Activated naive CD4-positive, alpha-beta T cell treated with anti-CD3 and anti-CD28 coated beads, Interleukin-2, amount 50 U/mL, for 24 hours (primary cell): Measurements from ENCODE around the gene USP25.
A peak's percentile ranks its signal among the peaks of the same experiment; 100 is the strongest.

Source experiments
- H3K27ac Mint-ChIP-seq: one replicate; pipeline ENCODE4 v1.8.0; 2021; ENCODE audit warnings: mild to moderate bottlenecking, mixed read lengths
- H3K27me3 Mint-ChIP-seq: one replicate; pipeline ENCODE4 v1.8.0; 2021; ENCODE audit warnings: mixed read lengths
- H3K36me3 Mint-ChIP-seq: one replicate; pipeline ENCODE4 v1.8.0; 2021; ENCODE audit warnings: mixed read lengths
- H3K4me1 Mint-ChIP-seq: one replicate; pipeline ENCODE4 v1.8.0; 2021; ENCODE audit warnings: mixed read lengths
- H3K4me3 Mint-ChIP-seq: one replicate; pipeline ENCODE4 v1.8.0; 2021; ENCODE audit warnings: mild to moderate bottlenecking, mixed read lengths
- H3K9me3 Mint-ChIP-seq: one replicate; pipeline ENCODE4 v1.8.0; 2021; ENCODE audit warnings: mixed read lengths

Gene USP25

DNA sequence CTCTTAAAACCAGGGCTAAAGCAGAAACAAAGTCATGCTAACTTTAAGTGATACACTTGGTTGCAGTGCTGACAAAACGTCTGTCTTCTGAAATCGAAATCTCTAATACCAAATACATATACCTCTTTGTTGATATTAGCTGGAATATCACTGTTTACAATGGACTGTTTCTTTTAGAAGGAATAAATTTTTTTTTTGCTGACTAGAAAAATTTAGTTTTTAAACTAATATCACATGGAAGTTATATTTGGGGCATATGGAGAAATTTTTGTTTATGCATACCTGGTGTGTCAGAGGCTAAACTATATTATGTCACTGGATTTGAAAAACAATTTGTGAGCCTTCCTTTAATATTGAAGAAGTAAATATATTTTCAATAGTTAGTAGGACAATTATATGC, 39.1 kb downstream of the USP25 start:
- no peaks in the 10 kb centered on the region for H3K9me3 Mint-ChIP-seq
- H3K27me3 Mint-ChIP-seq = no peaks in the 10 kb centered on the region
- peaks cover 85% of the 10 kb centered on the region for H3K4me1 Mint-ChIP-seq
- H3K27ac Mint-ChIP-seq = no peak overlapping the region
- H3K4me3 Mint-ChIP-seq = no peak overlapping the region
- peaks cover 40% of the 10 kb centered on the region for H3K36me3 Mint-ChIP-seq

DNA sequence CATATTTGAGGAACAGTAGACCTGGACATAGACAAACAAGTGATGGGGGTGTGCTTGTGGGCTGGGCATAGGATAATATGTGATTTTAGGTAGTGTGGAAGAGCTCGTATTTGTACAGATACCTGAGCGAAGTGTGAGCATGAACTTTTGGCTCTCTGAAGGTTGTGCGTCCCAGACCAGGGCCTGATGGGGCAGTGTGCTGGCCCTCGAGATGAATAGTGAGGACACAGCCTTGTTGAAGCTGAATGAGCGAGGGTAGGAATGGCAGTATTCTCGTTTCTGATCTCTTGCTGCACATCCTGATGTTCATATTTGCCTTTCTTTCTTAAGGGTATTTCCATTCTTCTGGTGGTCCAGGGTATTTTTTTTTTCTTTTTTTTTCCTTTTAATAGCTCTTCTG, 41.5 kb downstream of the USP25 start:
- Mint-ChIP-seq H3K36me3 (peaks cover 40% of the 10 kb centered on the region), H3K27ac (no peak overlapping the region), H3K9me3 (no peaks in the 10 kb centered on the region), H3K4me1 (peaks cover 74% of the 10 kb centered on the region), H3K27me3 (no peaks in the 10 kb centered on the region), H3K4me3 (no peak overlapping the region)

DNA sequence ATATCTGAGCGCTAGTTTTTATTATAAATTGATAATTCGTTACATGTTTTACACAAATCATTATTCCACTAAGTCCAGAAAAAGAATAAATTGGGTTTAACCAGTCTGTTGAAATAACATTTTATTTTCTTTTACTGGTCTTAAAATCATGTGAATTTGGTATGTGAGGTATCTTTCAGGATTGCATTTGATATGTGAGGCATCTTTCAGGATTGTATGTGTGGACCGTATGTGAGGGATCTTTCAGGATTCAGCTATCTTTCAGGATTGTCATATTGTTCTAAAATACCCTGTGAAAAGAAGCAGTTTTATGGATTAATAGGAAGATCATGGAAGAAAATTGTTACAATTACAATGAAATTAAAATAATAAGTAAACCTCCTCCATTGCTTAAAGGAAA, 42.9 kb downstream of the USP25 start:
- Mint-ChIP-seq H3K9me3 (no peaks in the 10 kb centered on the region), H3K4me3 (no peak overlapping the region), H3K4me1 (peaks cover 78% of the 10 kb centered on the region), H3K27me3 (no peaks in the 10 kb centered on the region), H3K36me3 (peaks cover 34% of the 10 kb centered on the region), H3K27ac (peak overlapping the region; percentile 63)

DNA sequence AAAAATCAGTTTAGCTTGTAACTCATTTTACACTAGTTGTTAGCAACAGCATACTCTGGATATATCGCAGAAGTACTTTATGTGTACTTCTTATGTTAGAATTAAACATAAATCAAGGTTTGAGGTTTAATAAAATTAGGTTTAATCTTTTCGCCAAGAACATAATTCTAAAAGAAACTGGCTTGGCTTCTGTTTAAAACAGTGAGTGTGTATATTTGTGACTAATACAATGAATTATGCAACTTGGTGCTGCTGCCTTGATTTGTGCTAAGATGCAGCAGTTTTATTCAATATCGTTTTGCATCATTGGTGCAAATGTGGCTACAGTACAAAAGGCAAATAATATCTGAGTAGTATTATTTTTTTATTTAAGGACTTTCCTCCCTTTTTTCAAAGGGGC, 44.8 kb downstream of the USP25 start:
- no peak overlapping the region for H3K4me3 Mint-ChIP-seq
- H3K4me1 Mint-ChIP-seq = peaks cover 63% of the 10 kb centered on the region
- H3K36me3 Mint-ChIP-seq = peaks cover 23% of the 10 kb centered on the region
- H3K27ac Mint-ChIP-seq = no peak overlapping the region
- no peaks in the 10 kb centered on the region for H3K9me3 Mint-ChIP-seq
- no peaks in the 10 kb centered on the region for H3K27me3 Mint-ChIP-seq

DNA sequence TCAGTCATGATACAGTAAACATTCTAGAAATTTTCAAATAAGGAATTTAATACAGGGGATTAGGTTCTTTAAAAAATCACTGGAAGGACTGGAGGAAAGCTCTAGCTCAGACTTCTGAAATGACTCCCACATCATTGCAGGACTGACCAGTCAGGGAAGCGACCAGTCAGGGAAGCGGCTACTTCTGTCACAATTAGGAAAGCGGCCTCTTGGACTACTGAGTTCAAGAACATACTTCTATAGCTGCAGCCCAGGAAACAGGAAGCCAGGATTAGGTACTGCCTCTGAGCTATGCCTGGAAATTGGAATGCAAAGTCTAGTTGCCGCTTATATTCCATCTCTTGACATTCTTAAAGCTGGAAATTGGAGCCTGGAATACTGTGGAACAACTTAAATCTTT, 45.5 kb downstream of the USP25 start:
- peaks cover 20% of the 10 kb centered on the region for H3K36me3 Mint-ChIP-seq
- peaks cover 56% of the 10 kb centered on the region for H3K4me1 Mint-ChIP-seq
- H3K27me3 Mint-ChIP-seq = no peaks in the 10 kb centered on the region
- no peak overlapping the region for H3K4me3 Mint-ChIP-seq
- H3K27ac Mint-ChIP-seq = no peak overlapping the region
- no peaks in the 10 kb centered on the region for H3K9me3 Mint-ChIP-seq

DNA sequence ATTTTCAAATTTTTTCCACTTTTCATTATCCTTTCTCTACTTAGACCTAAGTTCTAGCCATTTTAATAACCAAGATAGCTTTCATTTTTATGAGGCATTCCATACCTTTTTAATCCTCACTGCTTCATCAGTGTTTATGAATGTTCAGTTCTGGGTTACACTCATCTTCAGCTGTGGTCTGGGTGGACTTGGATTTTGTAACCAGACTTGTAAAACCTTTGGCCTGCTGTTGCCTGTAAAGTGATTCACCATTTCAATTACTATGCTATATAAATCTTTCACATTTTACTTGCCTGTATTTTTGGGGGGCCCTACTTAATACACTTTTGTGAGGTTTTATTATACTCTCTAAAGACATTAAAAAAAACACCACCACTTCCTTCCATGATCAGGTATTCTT, 46.2 kb downstream of the USP25 start:
- Mint-ChIP-seq H3K27me3 (no peaks in the 10 kb centered on the region), H3K36me3 (peaks cover 24% of the 10 kb centered on the region), H3K4me3 (no peak overlapping the region), H3K27ac (no peak overlapping the region), H3K9me3 (no peaks in the 10 kb centered on the region), H3K4me1 (peaks cover 49% of the 10 kb centered on the region)

DNA sequence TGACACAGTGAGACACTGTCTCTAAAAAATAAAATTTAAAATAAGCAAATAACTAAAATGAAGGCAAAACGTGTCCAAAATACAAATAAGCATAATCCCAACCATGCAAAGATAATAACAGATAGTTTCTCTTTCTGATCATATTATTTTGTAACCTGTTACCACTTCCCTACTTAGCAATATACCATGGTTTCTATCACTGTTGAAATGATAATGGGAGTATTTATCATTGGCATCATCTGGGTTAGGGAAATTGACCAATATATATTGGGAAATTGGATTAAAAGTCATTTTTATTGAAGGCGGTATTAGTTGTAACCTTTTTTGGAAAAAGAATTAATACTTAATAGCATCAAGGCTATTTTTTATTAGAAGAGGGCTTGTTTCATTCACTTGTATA, 47.0 kb downstream of the USP25 start:
- no peaks in the 10 kb centered on the region for H3K9me3 Mint-ChIP-seq
- no peak overlapping the region for H3K4me3 Mint-ChIP-seq
- peaks cover 28% of the 10 kb centered on the region for H3K36me3 Mint-ChIP-seq
- no peaks in the 10 kb centered on the region for H3K27me3 Mint-ChIP-seq
- no peak overlapping the region for H3K27ac Mint-ChIP-seq
- H3K4me1 Mint-ChIP-seq = peaks cover 41% of the 10 kb centered on the region

DNA sequence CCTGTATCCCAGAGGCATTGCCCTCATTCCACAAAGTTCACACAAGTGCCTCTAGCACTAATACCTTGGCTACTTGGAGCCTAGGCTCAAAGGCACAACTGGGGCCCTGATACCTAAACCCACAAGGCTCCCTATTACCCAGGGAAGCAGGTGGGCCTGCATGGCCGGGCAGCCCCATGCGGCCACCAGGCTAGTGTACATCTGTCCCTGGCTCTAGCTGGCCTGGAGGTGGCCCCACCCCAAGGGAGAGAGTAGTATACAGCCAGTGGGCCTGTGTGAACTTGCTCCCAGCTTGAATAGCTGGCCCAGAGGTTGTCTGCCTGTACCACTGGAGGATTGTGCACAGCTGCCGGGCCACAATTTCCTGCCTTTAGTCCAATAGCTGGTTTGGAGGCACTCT, 52.2 kb downstream of the USP25 start:
- Mint-ChIP-seq H3K36me3 (peaks cover 35% of the 10 kb centered on the region), H3K27ac (no peak overlapping the region), H3K9me3 (peaks cover 12% of the 10 kb centered on the region), H3K4me3 (no peak overlapping the region), H3K27me3 (no peaks in the 10 kb centered on the region), H3K4me1 (peaks cover 47% of the 10 kb centered on the region)

DNA sequence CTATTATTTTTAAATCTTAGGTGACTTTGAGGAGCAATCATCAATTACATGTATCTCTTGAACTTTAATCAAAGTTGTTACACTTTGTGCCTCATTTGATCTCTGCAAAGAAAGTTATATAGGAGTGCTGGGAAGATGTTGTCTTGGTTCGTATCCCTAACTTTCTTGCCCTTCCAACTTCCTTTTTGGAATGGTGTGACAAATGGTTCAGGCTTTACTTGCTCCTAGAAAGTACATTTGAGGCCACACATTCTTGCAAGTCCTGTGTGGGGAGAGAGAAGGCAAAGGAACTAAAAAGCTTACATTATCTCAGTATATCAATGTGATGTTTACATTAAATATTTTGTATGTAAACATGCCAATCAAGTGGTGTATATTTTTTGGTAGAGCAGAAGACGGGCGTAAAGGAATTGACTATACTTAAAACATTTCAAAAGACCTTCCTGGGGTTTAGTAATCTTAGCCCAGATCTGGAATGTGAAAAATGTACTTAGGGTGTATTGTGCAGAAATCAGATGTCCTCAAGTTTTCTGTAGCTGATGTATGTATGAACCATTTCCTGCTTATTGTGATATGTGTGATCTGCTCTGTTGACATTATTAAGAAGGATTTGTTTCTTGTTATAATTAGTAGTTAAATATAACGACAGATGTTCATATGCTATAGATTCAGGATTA, 59.2 kb downstream of the USP25 start:
- Mint-ChIP-seq H3K4me1 (peaks cover 72% of the 10 kb centered on the region), H3K9me3 (peaks cover 6% of the 10 kb centered on the region), H3K36me3 (peaks cover 25% of the 10 kb centered on the region), H3K27me3 (no peaks in the 10 kb centered on the region), H3K27ac (no peak overlapping the region), H3K4me3 (no peak overlapping the region)

DNA sequence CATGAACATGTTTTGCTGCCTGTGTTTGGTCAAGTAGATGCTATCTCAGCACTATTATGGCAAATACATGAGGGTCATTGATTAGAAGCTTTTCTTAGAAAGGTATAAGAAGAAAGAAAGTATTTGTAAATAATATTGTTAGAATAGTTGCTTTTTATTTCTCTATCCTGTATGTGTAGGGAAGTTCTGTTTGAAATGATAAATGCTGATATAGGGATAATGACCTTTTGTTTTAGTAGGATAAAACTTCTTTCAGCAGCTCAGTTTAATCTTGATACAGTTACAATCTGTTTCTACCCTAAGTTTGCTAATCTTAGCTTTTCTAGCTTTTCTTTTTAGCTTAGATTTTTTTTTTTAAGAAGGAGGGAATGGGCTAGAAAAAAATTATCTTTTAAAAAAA, 63.3 kb downstream of the USP25 start:
- peaks cover 79% of the 10 kb centered on the region for H3K4me1 Mint-ChIP-seq
- H3K36me3 Mint-ChIP-seq = peaks cover 26% of the 10 kb centered on the region

DNA sequence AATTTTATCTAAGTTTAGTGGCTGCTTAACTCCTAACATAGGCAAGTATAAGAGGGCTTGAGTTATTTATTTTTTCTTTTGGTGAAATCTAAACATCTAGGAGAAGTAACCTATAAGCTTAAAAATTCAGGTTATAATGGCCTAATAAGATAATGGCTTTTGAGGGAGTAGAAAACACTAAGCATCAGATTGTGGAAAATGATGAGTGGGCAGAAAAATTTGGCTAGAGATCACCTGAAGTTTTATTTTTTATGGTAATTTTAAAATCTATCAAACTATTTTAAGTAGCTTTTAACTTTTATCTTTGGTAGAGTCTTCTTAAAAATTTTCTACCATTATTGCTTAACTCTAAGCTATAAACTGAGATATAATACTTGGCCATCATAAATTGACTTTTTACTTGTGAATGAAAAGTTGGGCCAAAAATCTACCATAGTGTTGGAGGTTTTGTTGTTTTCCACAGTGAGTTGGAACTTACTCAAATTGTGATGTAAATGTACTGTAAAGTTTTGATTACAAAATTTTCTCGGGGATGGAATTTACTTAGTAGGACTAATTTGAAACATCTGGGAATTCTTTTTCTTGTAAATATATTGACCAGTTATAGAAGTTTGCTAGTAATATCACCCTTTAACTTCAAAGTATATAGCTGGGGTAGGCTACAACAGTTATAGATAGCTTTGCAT, 63.9 kb downstream of the USP25 start:
- Mint-ChIP-seq H3K4me1 (peaks cover 79% of the 10 kb centered on the region), H3K4me3 (no peak overlapping the region), H3K36me3 (peaks cover 25% of the 10 kb centered on the region), H3K9me3 (no peaks in the 10 kb centered on the region), H3K27me3 (no peaks in the 10 kb centered on the region), H3K27ac (no peak overlapping the region)

More for the DNA sequence above, 63.3 kb downstream of the USP25 start:
- no peak overlapping the region for H3K27ac Mint-ChIP-seq
- H3K4me3 Mint-ChIP-seq = no peak overlapping the region
- H3K27me3 Mint-ChIP-seq = no peaks in the 10 kb centered on the region
- H3K9me3 Mint-ChIP-seq = no peaks in the 10 kb centered on the region

DNA sequence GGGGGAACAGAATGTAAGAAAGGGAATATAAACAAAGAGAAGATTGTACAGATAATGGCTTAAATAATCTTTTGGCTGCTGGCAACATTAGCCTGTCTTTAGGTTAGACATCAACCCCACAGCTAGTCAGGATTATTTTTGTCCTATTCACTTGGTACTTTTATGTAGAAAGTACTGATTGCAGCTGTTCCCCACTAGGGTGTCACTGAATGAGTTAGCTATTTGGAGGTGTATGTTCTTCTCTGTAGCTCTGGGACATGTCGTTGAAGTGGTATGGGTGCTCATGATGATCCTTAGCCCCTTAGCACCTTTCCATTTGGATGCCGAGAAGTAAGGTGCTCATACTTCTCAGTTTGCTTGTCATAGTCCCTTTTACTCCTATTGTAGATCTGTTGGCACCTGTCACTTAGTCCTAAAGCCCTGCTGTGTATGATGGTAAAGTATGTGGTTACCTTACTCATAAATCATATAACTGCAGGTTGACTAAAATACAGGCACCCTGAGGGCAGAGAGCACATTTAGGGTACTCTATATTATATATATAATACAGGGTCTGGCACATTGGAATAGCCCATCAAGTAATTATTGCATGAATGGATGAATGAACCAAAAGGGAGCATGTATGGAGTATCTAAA, 64.6 kb downstream of the USP25 start:
- H3K27me3 Mint-ChIP-seq = no peaks in the 10 kb centered on the region
- no peaks in the 10 kb centered on the region for H3K9me3 Mint-ChIP-seq
- H3K36me3 Mint-ChIP-seq = peaks cover 21% of the 10 kb centered on the region
- H3K4me3 Mint-ChIP-seq = no peak overlapping the region
- peak overlapping the region; percentile 86 for H3K27ac Mint-ChIP-seq
- peaks cover 79% of the 10 kb centered on the region for H3K4me1 Mint-ChIP-seq

DNA sequence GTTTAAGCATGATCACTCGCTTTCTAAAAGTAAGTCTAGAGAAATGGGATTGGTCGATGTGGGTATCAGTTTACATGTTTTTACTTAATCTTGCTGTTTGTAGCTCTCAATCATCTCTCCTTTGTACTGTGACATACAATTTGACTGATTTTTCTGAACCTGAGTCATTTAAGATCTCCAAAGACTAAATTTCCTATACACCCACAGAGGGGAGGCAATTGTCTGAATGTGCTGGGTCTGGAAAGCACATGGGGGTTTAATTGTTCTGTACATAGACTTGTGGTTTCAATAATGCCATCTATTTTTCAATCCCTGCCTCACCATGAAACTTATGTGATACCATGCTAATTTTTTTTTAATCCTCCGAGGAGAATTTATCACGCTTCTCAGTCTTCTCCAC, 65.8 kb downstream of the USP25 start:
- peaks cover 72% of the 10 kb centered on the region for H3K4me1 Mint-ChIP-seq
- peak overlapping the region; percentile 41 for H3K4me3 Mint-ChIP-seq
- H3K27ac Mint-ChIP-seq = peak overlapping the region; percentile 37
- H3K9me3 Mint-ChIP-seq = no peaks in the 10 kb centered on the region
- H3K27me3 Mint-ChIP-seq = no peaks in the 10 kb centered on the region
- peaks cover 24% of the 10 kb centered on the region for H3K36me3 Mint-ChIP-seq

DNA sequence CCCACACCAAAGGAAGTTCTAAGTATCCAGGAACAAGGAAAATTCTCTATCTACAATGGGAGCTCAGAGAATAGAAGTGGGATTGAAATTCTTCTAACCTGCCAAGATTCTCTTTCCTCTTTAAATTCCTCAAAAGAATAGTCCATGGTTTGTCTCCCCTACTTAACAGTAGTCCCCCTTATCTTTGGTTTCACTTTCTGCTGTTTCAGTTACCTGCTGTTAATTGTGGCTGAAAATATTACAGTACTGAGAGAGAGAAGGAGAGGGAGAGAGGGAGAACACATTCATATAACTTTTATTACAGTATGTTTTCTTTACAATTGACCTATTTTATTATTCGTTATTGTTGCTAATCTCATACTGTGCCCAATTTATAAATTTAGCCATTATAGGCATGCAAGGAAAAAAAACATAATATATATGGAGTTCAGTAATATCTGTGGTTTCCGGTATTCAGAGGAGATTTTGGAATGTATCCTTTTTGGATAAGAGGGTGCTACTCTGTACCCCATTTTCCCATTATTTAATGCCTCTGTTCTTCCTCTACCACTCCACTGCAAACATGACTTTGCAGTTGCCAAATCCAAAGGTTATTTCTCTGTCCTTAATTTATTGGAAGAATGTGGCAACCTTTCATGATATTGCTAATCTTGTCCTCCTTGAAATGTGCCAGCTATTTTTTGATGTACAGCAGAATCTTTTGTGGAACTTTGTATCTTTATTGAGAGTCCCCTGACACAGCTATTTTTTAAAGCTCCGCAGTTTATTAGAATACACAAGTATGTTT, 68.0 kb downstream of the USP25 start:
- Mint-ChIP-seq H3K9me3 (no peaks in the 10 kb centered on the region), H3K27me3 (no peaks in the 10 kb centered on the region), H3K4me1 (peaks cover 82% of the 10 kb centered on the region), H3K4me3 (peak overlapping the region; percentile 20), H3K27ac (peak overlapping the region; percentile 47), H3K36me3 (peaks cover 30% of the 10 kb centered on the region)

DNA sequence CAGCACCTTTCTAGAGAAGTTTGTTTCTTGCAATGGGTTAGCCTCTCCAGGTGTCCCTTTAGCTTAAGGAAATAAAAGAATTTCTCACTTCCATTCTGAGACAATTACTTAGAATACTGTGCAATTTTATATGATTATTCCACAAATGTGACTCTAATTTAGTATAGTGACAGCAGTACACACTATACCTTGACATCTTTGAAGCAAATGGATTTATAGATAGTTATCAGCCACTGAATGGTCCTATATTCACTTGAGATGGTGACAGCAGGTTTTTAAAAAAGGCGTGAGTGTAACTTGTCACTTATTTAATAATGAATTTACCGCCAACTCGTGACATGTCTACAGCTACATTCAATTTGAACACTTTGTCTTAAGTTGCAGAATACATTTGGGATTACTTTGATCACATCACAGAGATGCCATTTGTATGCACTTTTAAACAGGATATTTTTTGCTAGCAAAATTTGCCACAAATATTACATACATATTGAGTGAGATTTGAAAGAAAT, 71.6 kb downstream of the USP25 start:
- peaks cover 55% of the 10 kb centered on the region for H3K4me1 Mint-ChIP-seq
- H3K36me3 Mint-ChIP-seq = peaks cover 27% of the 10 kb centered on the region
- no peak overlapping the region for H3K27ac Mint-ChIP-seq
- H3K27me3 Mint-ChIP-seq = no peaks in the 10 kb centered on the region
- H3K9me3 Mint-ChIP-seq = no peaks in the 10 kb centered on the region
- H3K4me3 Mint-ChIP-seq = no peak overlapping the region
